Measurements from ENCODE around the gene SEC24B. TPM values are rescaled to one million over a fixed set of nuclear protein-coding genes. Genes with fewer than 3 reads are reported as not detected.

SEC24B gene
- total RNA-seq, 1 experiment from 2014 or later = 17.6 TPM

DNA sequence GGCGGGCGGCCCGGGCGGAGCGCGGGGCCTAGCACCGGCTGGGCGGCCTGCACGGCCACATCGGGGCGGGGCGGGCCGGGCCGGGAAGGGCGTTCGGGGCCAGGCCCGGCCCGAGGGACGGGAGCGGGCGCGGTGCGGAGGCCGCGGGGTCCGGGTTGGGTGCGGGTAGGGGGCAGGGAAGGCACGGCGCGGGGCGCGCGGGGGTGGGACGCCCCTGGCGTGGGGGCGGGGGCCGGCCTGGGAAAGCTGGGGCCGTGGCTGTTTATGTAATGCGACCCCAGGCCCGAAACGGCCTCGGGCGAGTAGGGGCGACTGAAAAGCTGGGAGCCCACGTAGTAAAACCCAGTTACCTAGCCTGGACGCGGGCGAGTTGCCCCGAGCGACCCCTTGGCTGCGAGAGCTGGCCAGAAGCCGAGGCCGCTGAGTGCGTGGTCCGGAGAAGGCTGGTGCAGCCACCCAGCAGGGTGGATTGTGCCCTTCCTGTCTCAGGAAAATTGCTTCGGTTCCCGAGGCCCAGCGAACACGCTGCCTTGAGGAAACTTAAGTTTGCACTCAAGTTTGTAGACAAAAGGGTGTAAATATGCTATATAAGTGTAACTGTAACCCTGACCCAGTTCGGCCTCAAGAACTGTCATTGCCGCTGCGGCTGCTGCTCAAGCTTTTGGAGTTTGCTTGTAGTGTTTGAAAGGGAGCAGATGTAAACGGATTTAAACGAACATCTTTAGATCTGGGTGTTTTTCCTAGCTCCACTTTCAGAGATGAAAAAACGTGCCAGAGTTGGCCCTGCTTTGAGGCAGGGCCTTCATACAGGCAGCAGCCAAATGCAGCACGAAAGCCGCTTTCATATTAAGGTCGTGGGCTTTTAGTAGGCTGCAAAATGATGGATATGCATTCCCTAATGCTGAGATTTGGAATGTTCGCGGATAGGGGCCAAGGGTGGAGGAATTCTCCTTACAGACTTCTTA, 674 bp downstream of the SEC24B start:
- ChIA-PET CTCF (no interaction called here), POLR2A (interaction anchor here (0.5 kb wide), 1 partner anchor 125 kb away, joined by 10 read pairs; no protein-coding TSS in a partner anchor)
- TF ChIP-seq TCF7L2 (IDR thresholded peaks at IDR 0.05; ENCODE audit: low read depth, low read length) = no peak
- TF ChIP-seq, protein P1, sequence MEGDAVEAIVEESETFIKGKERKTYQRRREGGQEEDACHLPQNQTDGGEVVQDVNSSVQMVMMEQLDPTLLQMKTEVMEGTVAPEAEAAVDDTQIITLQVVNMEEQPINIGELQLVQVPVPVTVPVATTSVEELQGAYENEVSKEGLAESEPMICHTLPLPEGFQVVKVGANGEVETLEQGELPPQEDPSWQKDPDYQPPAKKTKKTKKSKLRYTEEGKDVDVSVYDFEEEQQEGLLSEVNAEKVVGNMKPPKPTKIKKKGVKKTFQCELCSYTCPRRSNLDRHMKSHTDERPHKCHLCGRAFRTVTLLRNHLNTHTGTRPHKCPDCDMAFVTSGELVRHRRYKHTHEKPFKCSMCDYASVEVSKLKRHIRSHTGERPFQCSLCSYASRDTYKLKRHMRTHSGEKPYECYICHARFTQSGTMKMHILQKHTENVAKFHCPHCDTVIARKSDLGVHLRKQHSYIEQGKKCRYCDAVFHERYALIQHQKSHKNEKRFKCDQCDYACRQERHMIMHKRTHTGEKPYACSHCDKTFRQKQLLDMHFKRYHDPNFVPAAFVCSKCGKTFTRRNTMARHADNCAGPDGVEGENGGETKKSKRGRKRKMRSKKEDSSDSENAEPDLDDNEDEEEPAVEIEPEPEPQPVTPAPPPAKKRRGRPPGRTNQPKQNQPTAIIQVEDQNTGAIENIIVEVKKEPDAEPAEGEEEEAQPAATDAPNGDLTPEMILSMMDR (IDR thresholded peaks at IDR 0.05) = no peak
- no peak; the same call in 1 of the 2 replicates for TF ChIP-seq SIN3A (IDR thresholded peaks at IDR 0.05; ENCODE audit: borderline replicate concordance, insufficient read depth, low read depth, low read length)
- TF ChIP-seq POLR2AphosphoS5 (IDR thresholded peaks at IDR 0.05; ENCODE audit: low read depth, low read length) = no peak
- TF ChIP-seq, protein P2, sequence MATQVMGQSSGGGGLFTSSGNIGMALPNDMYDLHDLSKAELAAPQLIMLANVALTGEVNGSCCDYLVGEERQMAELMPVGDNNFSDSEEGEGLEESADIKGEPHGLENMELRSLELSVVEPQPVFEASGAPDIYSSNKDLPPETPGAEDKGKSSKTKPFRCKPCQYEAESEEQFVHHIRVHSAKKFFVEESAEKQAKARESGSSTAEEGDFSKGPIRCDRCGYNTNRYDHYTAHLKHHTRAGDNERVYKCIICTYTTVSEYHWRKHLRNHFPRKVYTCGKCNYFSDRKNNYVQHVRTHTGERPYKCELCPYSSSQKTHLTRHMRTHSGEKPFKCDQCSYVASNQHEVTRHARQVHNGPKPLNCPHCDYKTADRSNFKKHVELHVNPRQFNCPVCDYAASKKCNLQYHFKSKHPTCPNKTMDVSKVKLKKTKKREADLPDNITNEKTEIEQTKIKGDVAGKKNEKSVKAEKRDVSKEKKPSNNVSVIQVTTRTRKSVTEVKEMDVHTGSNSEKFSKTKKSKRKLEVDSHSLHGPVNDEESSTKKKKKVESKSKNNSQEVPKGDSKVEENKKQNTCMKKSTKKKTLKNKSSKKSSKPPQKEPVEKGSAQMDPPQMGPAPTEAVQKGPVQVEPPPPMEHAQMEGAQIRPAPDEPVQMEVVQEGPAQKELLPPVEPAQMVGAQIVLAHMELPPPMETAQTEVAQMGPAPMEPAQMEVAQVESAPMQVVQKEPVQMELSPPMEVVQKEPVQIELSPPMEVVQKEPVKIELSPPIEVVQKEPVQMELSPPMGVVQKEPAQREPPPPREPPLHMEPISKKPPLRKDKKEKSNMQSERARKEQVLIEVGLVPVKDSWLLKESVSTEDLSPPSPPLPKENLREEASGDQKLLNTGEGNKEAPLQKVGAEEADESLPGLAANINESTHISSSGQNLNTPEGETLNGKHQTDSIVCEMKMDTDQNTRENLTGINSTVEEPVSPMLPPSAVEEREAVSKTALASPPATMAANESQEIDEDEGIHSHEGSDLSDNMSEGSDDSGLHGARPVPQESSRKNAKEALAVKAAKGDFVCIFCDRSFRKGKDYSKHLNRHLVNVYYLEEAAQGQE (IDR thresholded peaks at IDR 0.05; ENCODE audit: insufficient read depth in 1 of 2, low read depth in 2 of 2, low read length in 1 of 2) = no peak
- no TSS peak for BruUV-seq (replicated peaks)
- no peaks in the 10 kb centered on the region for H3K9me3 ChIP-seq (ENCODE audit: control insufficient read depth, insufficient read depth, low read depth, low read length)
- H3K27me3 ChIP-seq (ENCODE audit: control insufficient read depth, insufficient read depth, low read length) = no peaks in the 10 kb centered on the region
- no peaks in the 10 kb centered on the region for H3K36me3 ChIP-seq (ENCODE audit: control insufficient read depth, insufficient read depth, low read length)
- H3K4me3 ChIP-seq (ENCODE audit: low read depth in 2 of 2, low read length in 2 of 2) = peak overlapping the region; percentile 72 to 78
- H3K4me1 ChIP-seq (ENCODE audit: control insufficient read depth, insufficient read depth, low read length) = peaks cover 8% of the 10 kb centered on the region
- DNase-seq (ENCODE audit: low read depth, low spot score) (no peak), ATAC-seq (peak; percentile 80)
- intact Hi-C loops (cut with micrococcal nuclease; ENCODE audit: unreplicated experiment) = no loop called here
- in situ Hi-C loops (cut with HindIII; ENCODE audit: low pct_unique_long_range_greater_than_20kb, low sequenced_read_pairs) = no loop called here
- peak overlapping the region; percentile 70 for H3K27ac ChIP-seq (ENCODE audit: low read length)

DNA sequence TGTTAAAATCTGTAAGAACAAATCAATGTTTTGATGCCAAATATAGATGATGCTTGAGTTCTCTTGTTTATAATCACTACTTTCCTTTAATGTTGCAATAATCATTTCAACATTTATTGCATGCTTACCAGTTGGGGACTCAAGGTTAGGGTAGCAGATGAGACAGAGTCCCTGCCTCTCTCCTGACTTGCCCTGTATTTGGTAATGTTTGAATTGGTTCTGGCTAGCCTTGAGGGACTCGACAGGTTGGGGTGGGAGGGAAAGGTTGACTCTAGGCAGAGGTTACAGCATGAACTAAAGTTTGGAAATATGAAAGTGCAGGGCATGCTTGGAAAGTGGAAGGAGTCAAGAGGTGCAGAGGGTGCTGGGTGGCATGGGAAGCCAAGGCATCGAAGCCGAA, 2.0 kb downstream of the SEC24B start:
- ATAC-seq (no peak), DNase-seq (ENCODE audit: low read depth, low spot score) (no peak)
- intact Hi-C loops (cut with micrococcal nuclease; ENCODE audit: unreplicated experiment) = no loop called here
- H3K4me1 ChIP-seq (ENCODE audit: control insufficient read depth, insufficient read depth, low read length) = peaks cover 8% of the 10 kb centered on the region
- in situ Hi-C loops (cut with HindIII; ENCODE audit: low pct_unique_long_range_greater_than_20kb, low sequenced_read_pairs) = no loop called here
- TF ChIP-seq POLR2AphosphoS5 (IDR thresholded peaks at IDR 0.05; ENCODE audit: low read depth, low read length) = no peak
- TF ChIP-seq, protein P1 (IDR thresholded peaks at IDR 0.05) = no peak
- TF ChIP-seq, protein P2 (IDR thresholded peaks at IDR 0.05; ENCODE audit: insufficient read depth in 1 of 2, low read depth in 2 of 2, low read length in 1 of 2) = no peak
- TF ChIP-seq SIN3A (IDR thresholded peaks at IDR 0.05; ENCODE audit: borderline replicate concordance, insufficient read depth, low read depth, low read length) = no peak
- no peak for TF ChIP-seq TCF7L2 (IDR thresholded peaks at IDR 0.05; ENCODE audit: low read depth, low read length)
- ChIA-PET POLR2A (no interaction called here), CTCF (no interaction called here)
- BruUV-seq (replicated peaks) = no TSS peak
- H3K4me3 ChIP-seq (ENCODE audit: low read depth in 2 of 2, low read length in 2 of 2) = 0 out of 4 replicates have a peak overlapping the region, but pooled peaks of 1 of the 2 experiments have one; percentile 9
- H3K27me3 ChIP-seq (ENCODE audit: control insufficient read depth, insufficient read depth, low read length) = no peaks in the 10 kb centered on the region
- no peak overlapping the region for H3K27ac ChIP-seq (ENCODE audit: low read length)
- H3K9me3 ChIP-seq (ENCODE audit: control insufficient read depth, insufficient read depth, low read depth, low read length) = no peaks in the 10 kb centered on the region
- no peaks in the 10 kb centered on the region for H3K36me3 ChIP-seq (ENCODE audit: control insufficient read depth, insufficient read depth, low read length)

All from Panc1 (cell line).